MCF 10A (cell line): ENCODE data around the gene CNST. TPM values are rescaled to one million over a fixed set of nuclear protein-coding genes. Genes with fewer than 3 reads are reported as not detected.

Experiments used
- BruUV-seq: library from RNA; stranded (reverse); fragments of 400-500 nt; replicated peaks from 2 replicates; lab custom pipeline; 2021; lab: Mats Ljungman, UMichigan
- CTCF ChIA-PET: fragments of 300-600 bp; sonication (Branson Sonifier 250); formaldehyde crosslinking; extraction: SDS; loops from one replicate; lab custom pipeline; 2021; ENCODE audit warnings: antibody characterized with exemption, inconsistent platforms; lab: Yijun Ruan, JAX
- POLR2A ChIA-PET: fragments of 300-600, 350-650 bp; sonication (Branson Sonifier 250); formaldehyde crosslinking; extraction: SDS; loops from one replicate; lab custom pipeline; 2020; ENCODE audit warnings: antibody characterized with exemption, inconsistent platforms; lab: Yijun Ruan, JAX
- DNase-seq: peaks from one replicate; pipeline ENCODE4 v3.0.0-alpha.2; 2018; ENCODE audit not compliant: unreplicated experiment
- H3K27ac Mint-ChIP-seq: one replicate; pipeline ENCODE4 v1.8.0; 2022; ENCODE audit warnings: mild to moderate bottlenecking, low read depth, mixed read lengths; ENCODE audit not compliant: unreplicated experiment
- H3K27me3 Mint-ChIP-seq: one replicate; pipeline ENCODE4 v1.8.0; 2022; ENCODE audit warnings: mixed read lengths; ENCODE audit not compliant: insufficient read depth, unreplicated experiment
- H3K36me3 Mint-ChIP-seq: one replicate; pipeline ENCODE4 v1.8.0; 2022; ENCODE audit warnings: mild to moderate bottlenecking, moderate library complexity, mixed read lengths; ENCODE audit not compliant: insufficient read depth, unreplicated experiment
- H3K4me1 Mint-ChIP-seq: one replicate; pipeline ENCODE4 v1.8.0; 2022; ENCODE audit warnings: mixed read lengths; ENCODE audit not compliant: insufficient read depth, unreplicated experiment
- H3K4me3 Mint-ChIP-seq: one replicate; pipeline ENCODE4 v1.8.0; 2022; ENCODE audit warnings: mild to moderate bottlenecking, moderate library complexity, mixed read lengths; ENCODE audit not compliant: unreplicated experiment
- H3K9me3 Mint-ChIP-seq: one replicate; pipeline ENCODE4 v1.8.0; 2022; ENCODE audit warnings: mixed read lengths; ENCODE audit not compliant: unreplicated experiment
- CTCF ChIP-seq: fragments of 200-600 bp; IDR thresholded peaks from one replicate; pipeline ENCODE4 v1.8.0; 2022; ENCODE audit warnings: antibody characterized with exemption, mild to moderate bottlenecking; ENCODE audit not compliant: unreplicated experiment
- intact Hi-C: fragments of 100-400 bp; cut with micrococcal nuclease; formaldehyde crosslinking; loops from 2 replicates; pipeline ENCODE4 v1.14.1; 2022
- total RNA-seq: library from RNA; stranded (reverse); gene quantifications from 2 replicates; pipeline ENCODE4 v1.2.3, GENCODE V29; 2022

CNST gene
- total RNA-seq, 1 experiment from 2014 or later, result 48.3 TPM

GRCh38 chr1:246540738-246541491 is 25.3 kb upstream of the CNST start:
- H3K27ac Mint-ChIP-seq, result no peak overlapping the region
- intact Hi-C loops, result no loop called here
- H3K4me1 Mint-ChIP-seq, result no peaks in the 10 kb centered on the region
- no peaks in the 10 kb centered on the region for H3K27me3 Mint-ChIP-seq
- peaks cover 69% of the 10 kb centered on the region for H3K36me3 Mint-ChIP-seq
- ChIA-PET CTCF (interaction anchor here (0.5 to 1.3 kb wide), 9 partner anchors 8 to 213 kb away, joined by 3 to 6 read pairs (median 4); no protein-coding TSS in a partner anchor), POLR2A (interaction anchor here (2.2 kb wide), 1 partner anchor 34 kb away, joined by 8 read pairs; the partner anchor contains the start of gene SMYD3)
- BruUV-seq, result no TSS peak
- no peaks in the 10 kb centered on the region for H3K9me3 Mint-ChIP-seq
- no peak for TF ChIP-seq CTCF
- DNase-seq, result no peak
- no peak overlapping the region for H3K4me3 Mint-ChIP-seq

DNA sequence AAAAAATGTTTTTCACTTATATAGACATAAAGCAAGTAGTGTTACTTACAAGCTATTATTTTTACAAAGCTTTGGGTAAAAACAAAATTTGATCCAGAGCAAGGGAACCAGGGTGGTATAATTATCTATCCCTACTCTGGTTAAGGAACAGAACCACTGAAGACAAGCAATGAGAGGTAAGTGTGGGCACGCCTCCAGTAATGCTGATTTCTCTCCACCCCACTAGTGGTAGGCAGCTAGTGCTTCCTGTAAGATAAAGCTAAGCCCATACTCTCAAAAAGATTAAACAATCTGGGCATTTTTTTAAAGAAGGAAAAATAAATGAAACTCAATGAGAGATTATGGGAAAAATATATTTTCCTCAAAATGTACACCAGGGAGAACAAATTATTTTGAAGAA is 22.3 kb upstream of the CNST start:
- DNase-seq, result no peak
- Mint-ChIP-seq H3K4me3 (no peak overlapping the region), H3K27ac (peak overlapping the region; percentile 12), H3K9me3 (no peaks in the 10 kb centered on the region), H3K4me1 (no peaks in the 10 kb centered on the region), H3K27me3 (no peaks in the 10 kb centered on the region), H3K36me3 (peaks cover 97% of the 10 kb centered on the region)
- TF ChIP-seq CTCF, result no peak
- ChIA-PET POLR2A (interaction anchor here (0.6 to 1.3 kb wide), 4 partner anchors 10 to 93 kb away, joined by 3 read pairs; partner anchors contain the start of gene TFB2M), CTCF (interaction anchor here (0.7 to 2.1 kb wide), 7 partner anchors 13 to 156 kb away, joined by 3 to 10 read pairs (median 5); partner anchors contain the start of gene SMYD3)
- no TSS peak for BruUV-seq
- intact Hi-C loops, result no loop called here

DNA sequence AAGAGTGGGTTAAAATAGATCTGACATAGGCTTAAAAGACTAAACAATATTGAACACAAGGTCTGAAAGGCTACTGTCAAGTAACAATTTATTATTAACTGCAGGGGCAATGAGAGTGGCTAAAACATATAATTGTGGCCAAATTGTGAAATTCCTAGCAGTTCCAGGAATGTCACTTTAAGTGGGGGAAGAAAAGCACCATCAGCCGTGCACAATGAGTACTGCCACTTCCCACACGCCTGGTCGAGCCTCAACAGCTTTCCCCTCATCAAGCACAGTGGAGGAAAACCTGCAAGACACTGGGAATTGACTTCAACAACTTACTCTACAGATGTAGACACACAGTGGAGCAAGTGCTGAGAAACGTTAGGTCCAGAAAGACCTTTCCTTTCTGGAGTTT is 16.6 kb upstream of the CNST start:
- peaks cover 97% of the 10 kb centered on the region for H3K36me3 Mint-ChIP-seq
- H3K27ac Mint-ChIP-seq, result peak overlapping the region; percentile 5
- intact Hi-C loops, result no loop called here
- ChIA-PET POLR2A (no interaction called here), CTCF (no interaction called here)
- H3K4me1 Mint-ChIP-seq, result no peaks in the 10 kb centered on the region
- DNase-seq, result no peak
- no peaks in the 10 kb centered on the region for H3K27me3 Mint-ChIP-seq
- H3K4me3 Mint-ChIP-seq, result no peak overlapping the region
- no TSS peak for BruUV-seq
- H3K9me3 Mint-ChIP-seq, result no peaks in the 10 kb centered on the region
- TF ChIP-seq CTCF, result no peak

DNA sequence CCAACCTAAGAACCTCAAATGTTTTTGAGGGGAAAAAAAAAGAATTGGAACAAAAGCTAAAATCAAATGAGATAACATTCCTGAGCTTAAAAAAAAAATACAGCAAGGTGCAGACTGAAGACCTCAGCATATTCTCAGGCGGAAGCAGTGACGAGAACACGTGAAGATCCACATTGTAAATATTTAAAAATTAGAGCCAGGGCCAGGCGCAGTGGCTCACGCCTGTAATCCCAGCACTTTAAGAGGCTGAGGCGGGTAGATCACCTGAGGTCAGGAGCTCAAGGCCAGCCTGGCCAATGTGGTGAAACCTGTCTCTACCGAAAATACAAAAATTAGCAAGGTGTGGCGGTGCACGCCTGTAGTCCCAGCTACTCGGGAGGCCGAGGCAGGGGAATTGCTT is 15.9 kb upstream of the CNST start:
- no peak for DNase-seq
- no peaks in the 10 kb centered on the region for H3K4me1 Mint-ChIP-seq
- ChIA-PET CTCF (interaction anchor here (0.5 to 1.3 kb wide), 3 partner anchors 15 to 346 kb away, joined by 3 to 4 read pairs (median 3); no protein-coding TSS in a partner anchor), POLR2A (interaction anchor here (1.1 kb wide), 1 partner anchor 16 kb away, joined by 5 read pairs; the partner anchor contains the start of genes CNST and TFB2M)
- H3K36me3 Mint-ChIP-seq, result peaks cover 97% of the 10 kb centered on the region
- H3K4me3 Mint-ChIP-seq, result no peak overlapping the region
- no peak for TF ChIP-seq CTCF
- no peak overlapping the region for H3K27ac Mint-ChIP-seq
- H3K27me3 Mint-ChIP-seq, result no peaks in the 10 kb centered on the region
- H3K9me3 Mint-ChIP-seq, result no peaks in the 10 kb centered on the region
- intact Hi-C loops, result no loop called here
- no TSS peak for BruUV-seq
